IMR-90 (cell line): ENCODE measurements around the gene GPAT3. TPM values are rescaled to one million over a fixed set of nuclear protein-coding genes. Genes with fewer than 3 reads are reported as not detected.

Source experiments
- ATAC-seq: fragments of 200-7000 bp; cut with Tn5 transposase; 2 replicates; pipeline ENCODE4 v1.9.1; 2020; ENCODE audit warnings: low read depth, mild to moderate bottlenecking, moderate library complexity
- BruUV-seq: library from RNA; stranded (reverse); fragments of 400-500 nt; replicated peaks from 2 replicates; lab custom pipeline; 2021; lab: Mats Ljungman, UMichigan
- CTCF ChIA-PET: fragments of 300-600 bp; formaldehyde crosslinking; extraction: SDS; loops from one replicate; lab custom pipeline; 2021; ENCODE audit warnings: antibody characterized with exemption; lab: Yijun Ruan, JAX
- POLR2A ChIA-PET: fragments of 300-600 bp; sonication (Branson Sonifier 250); formaldehyde crosslinking; loops from one replicate; lab custom pipeline; 2022; ENCODE audit warnings: antibody characterized with exemption; ENCODE audit not compliant: unreplicated experiment; lab: Charles Lee
- DNase-seq: peaks from one replicate; pipeline ENCODE4 v3.0.0; 2013
- H2AFZ ChIP-seq: replicated peaks from 2 replicates; pipeline ENCODE3; 2013; ENCODE audit warnings: low read length, mild to moderate bottlenecking; ENCODE audit not compliant: poor library complexity
- H2AK5ac ChIP-seq: 2 replicates; pipeline ENCODE4 v1.6.1; 2013; ENCODE audit warnings: low read depth, low read length, inconsistent platforms
- H2AK9ac ChIP-seq: replicated peaks from 2 replicates; pipeline ENCODE3; 2013; ENCODE audit warnings: mild to moderate bottlenecking, low read depth, low read length, moderate library complexity; ENCODE audit not compliant: poor library complexity
- H2BK120ac ChIP-seq: 2 replicates; pipeline ENCODE4 v1.6.1; 2013; ENCODE audit warnings: low read depth, low read length, inconsistent platforms
- H2BK15ac ChIP-seq: 3 replicates; pipeline ENCODE4 v1.6.1; 2013; ENCODE audit warnings: low read depth, low read length, inconsistent platforms
- H2BK20ac ChIP-seq: 2 replicates; pipeline ENCODE4 v1.6.1; 2013; ENCODE audit warnings: low read depth, mild to moderate bottlenecking, inconsistent platforms, low read length, moderate library complexity
- H2BK5ac ChIP-seq: 2 replicates; pipeline ENCODE4 v1.6.1; 2013; ENCODE audit warnings: mild to moderate bottlenecking, low read depth, low read length, inconsistent platforms; ENCODE audit not compliant: poor library complexity, severe bottlenecking
- H3K14ac ChIP-seq: replicated peaks from 2 replicates; pipeline ENCODE4 v1.6.1; 2013; ENCODE audit warnings: low read depth, low read length, inconsistent platforms
- H3K18ac ChIP-seq: 2 replicates; pipeline ENCODE4 v1.6.1; 2013; ENCODE audit warnings: low read depth, low read length, control low read depth
- H3K23ac ChIP-seq: 2 replicates; pipeline ENCODE4 v1.6.1; 2013; ENCODE audit warnings: low read depth, low read length, inconsistent platforms
- H3K27ac ChIP-seq: 2 replicates; pipeline ENCODE4 v1.5.1; 2013; ENCODE audit warnings: mild to moderate bottlenecking, control low read depth, low read length; ENCODE audit not compliant: insufficient read depth
- H3K27me3 ChIP-seq: 2 replicates; pipeline ENCODE4 v1.6.1; 2013; ENCODE audit warnings: low read length; ENCODE audit not compliant: control insufficient read depth, insufficient read depth
- H3K36me3 ChIP-seq: 2 replicates; pipeline ENCODE4 v1.6.1; 2013; ENCODE audit warnings: low read length, mixed read lengths; ENCODE audit not compliant: control insufficient read depth, insufficient read depth
- H3K4ac ChIP-seq: 2 replicates; pipeline ENCODE4 v1.6.1; 2013; ENCODE audit warnings: low read depth, low read length, inconsistent platforms
- H3K4me1 ChIP-seq: 2 replicates; pipeline ENCODE4 v1.6.1; 2013; ENCODE audit warnings: low read length, mixed read lengths; ENCODE audit not compliant: control insufficient read depth, insufficient read depth
- H3K4me2 ChIP-seq: 2 replicates; pipeline ENCODE4 v1.6.1; 2013; ENCODE audit warnings: low read depth, mild to moderate bottlenecking, control low read depth, low read length, moderate library complexity
- H3K4me3 ChIP-seq: 2 replicates; pipeline ENCODE4 v1.5.1; 2013; ENCODE audit warnings: low read depth, mild to moderate bottlenecking, control low read depth, low read length, moderate library complexity; ENCODE audit not compliant: insufficient read depth
- H3K56ac ChIP-seq: 2 replicates; pipeline ENCODE4 v1.6.1; 2013; ENCODE audit warnings: low read length, inconsistent platforms; ENCODE audit not compliant: insufficient read depth; ENCODE audit errors: extremely low read depth
- H3K79me1 ChIP-seq, 2 experiments: 2 replicates each; pipeline ENCODE4 v1.6.1; 2013; ENCODE audit warnings: low read length in 2 of 2, inconsistent platforms in 1 of 2, low read depth in 1 of 2
- H3K9ac ChIP-seq: 2 replicates; pipeline ENCODE4 v1.6.1; 2013; ENCODE audit warnings: low read depth, low read length, control low read depth
- H3K9me1 ChIP-seq: 2 replicates; pipeline ENCODE4 v1.6.1; 2013; ENCODE audit warnings: low read length, inconsistent platforms; ENCODE audit not compliant: insufficient read depth
- H3K9me3 ChIP-seq: 2 replicates; pipeline ENCODE4 v1.6.1; 2013; ENCODE audit warnings: low read length; ENCODE audit not compliant: control insufficient read depth, insufficient read depth
- H4K20me1 ChIP-seq: 2 replicates; pipeline ENCODE4 v1.6.1; 2013; ENCODE audit warnings: low read length, inconsistent platforms; ENCODE audit not compliant: insufficient read depth
- H4K5ac ChIP-seq: 2 replicates; pipeline ENCODE4 v1.6.1; 2013; ENCODE audit warnings: mild to moderate bottlenecking, low read depth, low read length, control low read depth
- H4K8ac ChIP-seq, 2 experiments: 2 replicates each; pipeline ENCODE4 v1.6.1; 2013; ENCODE audit warnings: low read depth in 2 of 2, low read length in 2 of 2, control low read depth in 1 of 2, inconsistent platforms in 1 of 2
- H4K91ac ChIP-seq: 2 replicates; pipeline ENCODE4 v1.6.1; 2013; ENCODE audit warnings: low read depth, low read length, inconsistent platforms; ENCODE audit not compliant: insufficient read depth
- BHLHE40 ChIP-seq: fragments of 150-350 bp; IDR thresholded peaks from 2 replicates; pipeline ENCODE4 v1.6.1; 2016; ENCODE audit warnings: mild to moderate bottlenecking, low read depth, low read length
- CEBPB ChIP-seq: IDR thresholded peaks from 2 replicates; pipeline ENCODE4 v1.6.1; 2012; ENCODE audit warnings: low read depth, low read length, improper control_type of control experiment
- CHD1 ChIP-seq: IDR thresholded peaks from 2 replicates; pipeline ENCODE4 v1.6.1; 2012; ENCODE audit warnings: low read depth, low read length, improper control_type of control experiment
- FOS ChIP-seq: fragments of 150-350 bp; IDR thresholded peaks from 2 replicates; pipeline ENCODE4 v1.6.1; 2016; ENCODE audit warnings: low read depth, low read length
- MAFK ChIP-seq: IDR thresholded peaks from 2 replicates; pipeline ENCODE4 v1.6.1; 2012; ENCODE audit warnings: low read depth, low read length, improper control_type of control experiment
- MAZ ChIP-seq: IDR thresholded peaks from 2 replicates; pipeline ENCODE4 v1.6.1; 2012; ENCODE audit warnings: low read depth, mild to moderate bottlenecking, low read length, improper control_type of control experiment, moderate library complexity, borderline replicate concordance
- MXI1 ChIP-seq: IDR thresholded peaks from 2 replicates; pipeline ENCODE4 v1.6.1; 2012; ENCODE audit warnings: low read depth, mild to moderate bottlenecking, low read length, moderate library complexity, borderline replicate concordance
- NFE2L2 ChIP-seq: fragments of 150-350 bp; IDR thresholded peaks from 2 replicates; pipeline ENCODE4 v1.6.1; 2016; ENCODE audit warnings: low read depth, mild to moderate bottlenecking, low read length
- POLR2A ChIP-seq: IDR thresholded peaks from 2 replicates; pipeline ENCODE4 v1.6.1; 2012; ENCODE audit warnings: mild to moderate bottlenecking, low read depth, low read length
- RAD21 ChIP-seq: IDR thresholded peaks from 2 replicates; pipeline ENCODE4 v1.6.1; 2012; ENCODE audit warnings: low read length, improper control_type of control experiment
- RCOR1 ChIP-seq: IDR thresholded peaks from 2 replicates; pipeline ENCODE4 v1.6.1; 2012; ENCODE audit warnings: mild to moderate bottlenecking, low read length, improper control_type of control experiment; ENCODE audit not compliant: insufficient replicate concordance
- RFX5 ChIP-seq: IDR thresholded peaks from 2 replicates; pipeline ENCODE4 v1.8.0; 2012; ENCODE audit warnings: low read depth, mild to moderate bottlenecking, low read length, moderate library complexity
- SMC3 ChIP-seq: fragments of 150-350 bp; IDR thresholded peaks from 2 replicates; pipeline ENCODE4 v1.6.1; 2016; ENCODE audit warnings: low read depth, mild to moderate bottlenecking, antibody characterized with exemption, low read length, moderate library complexity
- WGBS, 2 experiments: methylation state at CpG; one replicate each; pipeline versions ENCODE4 v1.1.5 to v1.1.7; 2013; ENCODE audit warnings: missing lambda C conversion rate in 2 of 2; ENCODE audit not compliant: insufficient read length in 1 of 2; ENCODE audit errors: extremely low coverage in 2 of 2; 5-methylcytosine and 5-hydroxymethylcytosine counted together
- dilution Hi-C: fragments of 300-500 bp; cut with HindIII; formaldehyde crosslinking; loops from one replicate; pipeline ENCODE4 v1.14.3; 2018; ENCODE audit warnings: low sequenced_read_pairs; ENCODE audit not compliant: unreplicated experiment
- in situ Hi-C: fragments of 300-500 bp; cut with MboI; formaldehyde crosslinking; loops from 3 replicates; pipeline ENCODE4 v1.14.3; 2019; ENCODE audit warnings: low sequenced_read_pairs, inconsistent platforms, mixed read lengths
- intact Hi-C: fragments of 100-400 bp; cut with micrococcal nuclease; formaldehyde crosslinking; loops from 2 replicates; pipeline ENCODE4 v1.10.0; 2022
- polyA plus RNA-seq, 3 experiments: library from polyadenylated mRNA; depleted of rRNA; stranded (reverse); fragments of >200 nt; gene quantifications; 2 replicates each; pipeline ENCODE4 v1.2.3, GENCODE V29; 2012; ENCODE audit warnings: low replicate concordance in 1 of 3
- total RNA-seq: library from RNA; depleted of rRNA; stranded (reverse); fragments of >200 nt; gene quantifications from 2 replicates; pipeline ENCODE4 v1.2.3, GENCODE V29; 2012
- TF ChIP-seq, protein P1 (sequence below): fragments of 150-350 bp; IDR thresholded peaks from 2 replicates; pipeline ENCODE4 v1.6.1; 2017; ENCODE audit warnings: mild to moderate bottlenecking, antibody characterized with exemption, low read length, low read depth
- TF ChIP-seq, protein P2 (sequence below): fragments of 150-350 bp; IDR thresholded peaks from 2 replicates; pipeline ENCODE4 v1.6.1; 2016; ENCODE audit warnings: low read depth, mild to moderate bottlenecking, low read length, moderate library complexity, borderline replicate concordance
- TF ChIP-seq, protein P3 (sequence below): conservative IDR thresholded peaks from 2 replicates; pipeline ENCODE4 v1.5.1; 2012; ENCODE audit warnings: mild to moderate bottlenecking, low read depth, low read length, improper control_type of control experiment

Gene GPAT3
- total and polyA plus RNA-seq, 2 of the 4 experiments (the other 2 are of a cell fraction), result 1.3 to 2.9 TPM

DNA sequence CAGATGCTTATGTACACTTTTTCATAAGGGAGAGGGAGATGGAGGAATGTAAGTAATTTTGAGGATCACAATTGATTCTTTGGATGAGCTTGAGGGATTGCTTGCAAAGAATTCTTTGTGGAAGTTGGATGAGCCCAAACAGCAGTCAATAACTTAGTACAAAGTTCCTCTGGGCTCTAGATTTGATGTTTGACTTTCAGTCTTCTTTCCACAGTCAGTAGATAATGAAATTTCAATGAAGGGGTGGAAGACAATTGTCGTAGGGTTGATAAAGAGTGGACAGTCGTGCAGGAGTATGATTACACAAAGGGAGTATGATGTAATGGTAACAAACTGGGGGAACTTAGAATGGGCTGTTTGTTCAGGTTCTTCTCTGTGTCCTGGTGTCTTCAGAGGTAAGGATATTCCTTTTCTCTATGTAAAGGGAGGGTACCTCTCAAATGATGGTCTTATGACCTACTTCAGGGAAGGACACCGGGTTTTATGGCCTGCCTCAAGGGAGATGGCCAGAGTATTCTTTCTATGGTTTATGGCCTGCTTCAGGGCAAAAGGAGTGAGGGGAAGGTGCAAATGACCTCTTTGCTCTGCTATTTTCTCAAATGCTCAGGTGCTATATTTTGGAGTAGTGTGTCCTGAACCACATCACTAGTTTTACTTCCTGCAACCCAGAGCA, 49.3 kb upstream of the GPAT3 start:
- H3K27ac ChIP-seq, result no peak overlapping the region
- no peaks in the 10 kb centered on the region for H3K4me1 ChIP-seq
- H3K27me3 ChIP-seq, result no peaks in the 10 kb centered on the region
- no peak overlapping the region for H2BK20ac ChIP-seq
- H3K4me3 ChIP-seq, result no peak overlapping the region
- WGBS, 2 experiments, result no CpG with 5 or more reads among the region's 3 CpGs
- H2AK5ac ChIP-seq, result no peak overlapping the region
- no peaks in the 10 kb centered on the region for H3K36me3 ChIP-seq
- H2AK9ac ChIP-seq, result no peak overlapping the region
- intact Hi-C loops (no loop called here), in situ Hi-C loops (no loop called here), dilution Hi-C loops (no loop called here)
- H4K20me1 ChIP-seq, result no peaks in the 10 kb centered on the region
- H3K56ac ChIP-seq, result no peak overlapping the region
- ATAC-seq, result no peak
- DNase-seq, result no peak
- H3K9me3 ChIP-seq, result no peaks in the 10 kb centered on the region
- ChIA-PET CTCF (no interaction called here), POLR2A (no interaction called here)
- no peak overlapping the region for H3K14ac ChIP-seq
- H3K9me1 ChIP-seq, result no peaks in the 10 kb centered on the region
- no peak overlapping the region for H3K4ac ChIP-seq
- H2BK15ac ChIP-seq, result no peak overlapping the region
- no peak overlapping the region for H4K91ac ChIP-seq
- H3K23ac ChIP-seq, result no peak overlapping the region
- peaks cover 4 to 17% of the 10 kb centered on the region in 2 experiments; a peak in 3 of 4 replicates for H3K79me1 ChIP-seq
- no peak overlapping the region for H4K5ac ChIP-seq
- no peak overlapping the region for H3K4me2 ChIP-seq
- no TSS peak for BruUV-seq
- H2BK5ac ChIP-seq, result no peak overlapping the region
- TF ChIP-seq SMC3, result no peak
- no peak for TF ChIP-seq RFX5
- TF ChIP-seq CHD1, result no peak
- TF ChIP-seq MAZ, result no peak
- TF ChIP-seq CEBPB, result no peak
- no peak for TF ChIP-seq POLR2A
- TF ChIP-seq MAFK, result no peak
- no peak for TF ChIP-seq NFE2L2
- no peak for TF ChIP-seq FOS
- no peak for TF ChIP-seq MXI1
- TF ChIP-seq, protein P1, sequence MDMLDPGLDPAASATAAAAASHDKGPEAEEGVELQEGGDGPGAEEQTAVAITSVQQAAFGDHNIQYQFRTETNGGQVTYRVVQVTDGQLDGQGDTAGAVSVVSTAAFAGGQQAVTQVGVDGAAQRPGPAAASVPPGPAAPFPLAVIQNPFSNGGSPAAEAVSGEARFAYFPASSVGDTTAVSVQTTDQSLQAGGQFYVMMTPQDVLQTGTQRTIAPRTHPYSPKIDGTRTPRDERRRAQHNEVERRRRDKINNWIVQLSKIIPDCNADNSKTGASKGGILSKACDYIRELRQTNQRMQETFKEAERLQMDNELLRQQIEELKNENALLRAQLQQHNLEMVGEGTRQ, result no peak
- TF ChIP-seq, protein P2, sequence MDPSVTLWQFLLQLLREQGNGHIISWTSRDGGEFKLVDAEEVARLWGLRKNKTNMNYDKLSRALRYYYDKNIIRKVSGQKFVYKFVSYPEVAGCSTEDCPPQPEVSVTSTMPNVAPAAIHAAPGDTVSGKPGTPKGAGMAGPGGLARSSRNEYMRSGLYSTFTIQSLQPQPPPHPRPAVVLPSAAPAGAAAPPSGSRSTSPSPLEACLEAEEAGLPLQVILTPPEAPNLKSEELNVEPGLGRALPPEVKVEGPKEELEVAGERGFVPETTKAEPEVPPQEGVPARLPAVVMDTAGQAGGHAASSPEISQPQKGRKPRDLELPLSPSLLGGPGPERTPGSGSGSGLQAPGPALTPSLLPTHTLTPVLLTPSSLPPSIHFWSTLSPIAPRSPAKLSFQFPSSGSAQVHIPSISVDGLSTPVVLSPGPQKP, result no peak
- TF ChIP-seq, protein P3, sequence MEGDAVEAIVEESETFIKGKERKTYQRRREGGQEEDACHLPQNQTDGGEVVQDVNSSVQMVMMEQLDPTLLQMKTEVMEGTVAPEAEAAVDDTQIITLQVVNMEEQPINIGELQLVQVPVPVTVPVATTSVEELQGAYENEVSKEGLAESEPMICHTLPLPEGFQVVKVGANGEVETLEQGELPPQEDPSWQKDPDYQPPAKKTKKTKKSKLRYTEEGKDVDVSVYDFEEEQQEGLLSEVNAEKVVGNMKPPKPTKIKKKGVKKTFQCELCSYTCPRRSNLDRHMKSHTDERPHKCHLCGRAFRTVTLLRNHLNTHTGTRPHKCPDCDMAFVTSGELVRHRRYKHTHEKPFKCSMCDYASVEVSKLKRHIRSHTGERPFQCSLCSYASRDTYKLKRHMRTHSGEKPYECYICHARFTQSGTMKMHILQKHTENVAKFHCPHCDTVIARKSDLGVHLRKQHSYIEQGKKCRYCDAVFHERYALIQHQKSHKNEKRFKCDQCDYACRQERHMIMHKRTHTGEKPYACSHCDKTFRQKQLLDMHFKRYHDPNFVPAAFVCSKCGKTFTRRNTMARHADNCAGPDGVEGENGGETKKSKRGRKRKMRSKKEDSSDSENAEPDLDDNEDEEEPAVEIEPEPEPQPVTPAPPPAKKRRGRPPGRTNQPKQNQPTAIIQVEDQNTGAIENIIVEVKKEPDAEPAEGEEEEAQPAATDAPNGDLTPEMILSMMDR, result no peak
- no peak for TF ChIP-seq RCOR1
- no peak for TF ChIP-seq BHLHE40
- no peak for TF ChIP-seq RAD21
- H3K9ac ChIP-seq, result no peak overlapping the region
- no peak overlapping the region for H3K18ac ChIP-seq
- H2AFZ ChIP-seq, result no peak overlapping the region
- no peak overlapping the region for H4K8ac ChIP-seq
- no peak overlapping the region for H2BK120ac ChIP-seq
